ENCODE measurements around the gene MROH9.

The MROH9 gene

GRCh38 chr1:171082606-171083005 lies 147.3 kb downstream of the MROH9 start:
- DNase-seq, result no peak

- no peak for DNase-seq
These were observed 147.9 kb downstream of the MROH9 start for GRCh38 chr1:171083222-171083621.

GRCh38 chr1:171084091-171084490 lies 148.8 kb downstream of the MROH9 start:
- DNase-seq, result no peak

- DNase-seq, result no peak
These were observed 149.5 kb downstream of the MROH9 start for GRCh38 chr1:171084870-171085269.

- DNase-seq, result no peak
These were observed 152.6 kb downstream of the MROH9 start for GRCh38 chr1:171087896-171088295.

GRCh38 chr1:171090604-171091003 lies 155.3 kb downstream of the MROH9 start, which contains the start of gene FMO3:
Gene FMO3, plus strand, starts transcription at chr1:171090905. Its CDS starts 1,754 bp downstream, at chr1:171092659.
- no peak for DNase-seq

- DNase-seq, result no peak
These were observed 168.5 kb downstream of the MROH9 start for GRCh38 chr1:171103862-171104261.

GRCh38 chr1:171107262-171107940 lies 172.1 kb downstream of the MROH9 start:
- DNase-seq, result no peak

- DNase-seq, result no peak
These were observed 172.6 kb downstream of the MROH9 start for GRCh38 chr1:171107969-171108368.

GRCh38 chr1:171109966-171110365 lies 174.6 kb downstream of the MROH9 start:
- DNase-seq, result no peak

GRCh38 chr1:171110621-171111326 lies 175.4 kb downstream of the MROH9 start:
- no peak for DNase-seq

GRCh38 chr1:171112119-171112518 lies 176.8 kb downstream of the MROH9 start:
- no peak for DNase-seq

GRCh38 chr1:171113382-171113781 lies 178.0 kb downstream of the MROH9 start:
- no peak for DNase-seq

All from NCI-H2227 treated with DMSO at 0.1 percent for 48 hours (cell line).